Testis (tissue), 3 donors: ENCODE results near the gene NBEA. TPM values are rescaled to one million over a fixed set of nuclear protein-coding genes. Genes with fewer than 3 reads are reported as not detected.

Experiments used
- DNase-seq: peaks from one replicate; pipeline ENCODE4 v3.0.0-alpha.2; 2019
- H3K27ac ChIP-seq, 2 donors: fragments of 200-600 bp; sonication (generic); one replicate each; pipeline ENCODE4 v1.5.1; 2019
- H3K27me3 ChIP-seq: fragments of 200-600 bp; sonication (generic); one replicate; pipeline ENCODE4 v1.5.1; 2019
- H3K36me3 ChIP-seq: fragments of 200-600 bp; sonication (generic); one replicate; pipeline ENCODE4 v1.5.1; 2017; ENCODE audit warnings: low read depth; ENCODE audit errors: missing control alignments
- H3K4me1 ChIP-seq: fragments of 200-600 bp; sonication (generic); one replicate; pipeline ENCODE4 v1.5.1; 2019
- H3K4me3 ChIP-seq, 2 donors: fragments of 200-600 bp; sonication (generic); one replicate each; pipeline ENCODE4 v1.5.1; 2017 to 2019
- H3K9me3 ChIP-seq: fragments of 200-600 bp; sonication (generic); one replicate; pipeline ENCODE4 v1.5.1; 2017
- POLR2A ChIP-seq: fragments of 450-650 bp; IDR thresholded peaks from one replicate; pipeline ENCODE4 v1.6.1; 2017; ENCODE audit warnings: antibody characterized with exemption, mild to moderate bottlenecking, moderate library complexity
- WGBS, 2 donors: methylation state at CpG; one replicate each; pipeline ENCODE4 v1.1.5; 2018; 5-methylcytosine and 5-hydroxymethylcytosine counted together
- intact Hi-C: fragments of 100-400 bp; cut with DNase I; formaldehyde crosslinking; loops from one replicate; pipeline ENCODE4 v1.15.1; 2023; ENCODE audit warnings: low total_unique reads
- polyA plus RNA-seq: library from polyadenylated mRNA; stranded (reverse); fragments of 350-450 nt; fragmentation: Illumina TruSeq; extraction: RNeasy Lipid Tissue Mini Kit (QIAGEN cat#74804); gene quantifications from one replicate; pipeline ENCODE4 v1.2.3, GENCODE V29; 2014; ENCODE audit warnings: low read depth, low replicate concordance; ENCODE audit not compliant: insufficient read depth
- total RNA-seq, 2 donors: library from RNA; depleted of rRNA; stranded (reverse); fragments of >200 nt; gene quantifications; one replicate each; pipeline ENCODE4 v1.2.3, GENCODE V29; 2016
- TF ChIP-seq, protein P1 (sequence below), 3 experiments: fragments of 450-650 bp in 2 of 3; fragments of 200-600 bp in 1 of 3; sonication (generic) in 1 of 3; IDR thresholded peaks; one replicate each; pipeline ENCODE4 v1.5.1; 2016 to 2019; ENCODE audit warnings: antibody characterized with exemption in 3 of 3, mild to moderate bottlenecking in 2 of 3, moderate library complexity in 1 of 3

NBEA gene
- total and polyA plus RNA-seq, 3 donors from 2014 or later, result 8.6 to 22.2 (median 18.3) TPM

DNA sequence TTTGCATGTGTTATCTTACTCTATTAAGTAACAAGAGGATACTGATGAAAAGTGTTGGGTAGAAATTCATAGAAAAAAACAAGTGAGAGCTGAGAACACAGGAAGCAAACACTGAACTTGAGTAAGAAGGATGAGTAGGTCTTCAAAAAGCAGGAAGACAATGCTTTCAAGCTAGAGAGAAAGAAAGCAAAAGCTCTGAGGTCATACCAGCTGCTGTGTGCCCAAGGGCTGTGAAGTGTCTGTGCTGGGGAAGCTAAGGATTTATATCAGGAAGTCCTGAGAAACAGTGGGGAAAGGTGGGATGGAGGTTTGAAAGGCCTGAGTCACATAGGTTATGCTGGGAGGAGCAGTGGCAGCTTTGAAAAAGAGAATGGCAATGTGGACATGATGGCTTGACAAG lies 679.9 kb downstream of the NBEA start:
- H3K27me3 ChIP-seq, result no peaks in the 10 kb centered on the region
- TF ChIP-seq POLR2A, result no peak
- TF ChIP-seq, protein P1, sequence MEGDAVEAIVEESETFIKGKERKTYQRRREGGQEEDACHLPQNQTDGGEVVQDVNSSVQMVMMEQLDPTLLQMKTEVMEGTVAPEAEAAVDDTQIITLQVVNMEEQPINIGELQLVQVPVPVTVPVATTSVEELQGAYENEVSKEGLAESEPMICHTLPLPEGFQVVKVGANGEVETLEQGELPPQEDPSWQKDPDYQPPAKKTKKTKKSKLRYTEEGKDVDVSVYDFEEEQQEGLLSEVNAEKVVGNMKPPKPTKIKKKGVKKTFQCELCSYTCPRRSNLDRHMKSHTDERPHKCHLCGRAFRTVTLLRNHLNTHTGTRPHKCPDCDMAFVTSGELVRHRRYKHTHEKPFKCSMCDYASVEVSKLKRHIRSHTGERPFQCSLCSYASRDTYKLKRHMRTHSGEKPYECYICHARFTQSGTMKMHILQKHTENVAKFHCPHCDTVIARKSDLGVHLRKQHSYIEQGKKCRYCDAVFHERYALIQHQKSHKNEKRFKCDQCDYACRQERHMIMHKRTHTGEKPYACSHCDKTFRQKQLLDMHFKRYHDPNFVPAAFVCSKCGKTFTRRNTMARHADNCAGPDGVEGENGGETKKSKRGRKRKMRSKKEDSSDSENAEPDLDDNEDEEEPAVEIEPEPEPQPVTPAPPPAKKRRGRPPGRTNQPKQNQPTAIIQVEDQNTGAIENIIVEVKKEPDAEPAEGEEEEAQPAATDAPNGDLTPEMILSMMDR (IDR thresholded peaks at IDR 0.05), result no peak
- H3K36me3 ChIP-seq, result no peaks in the 10 kb centered on the region
- H3K27ac ChIP-seq, result no peak overlapping the region
- no peak for DNase-seq
- intact Hi-C loops, result no loop called here
- no peak overlapping the region for H3K4me3 ChIP-seq
- no peaks in the 10 kb centered on the region for H3K9me3 ChIP-seq
- no peaks in the 10 kb centered on the region for H3K4me1 ChIP-seq

DNA sequence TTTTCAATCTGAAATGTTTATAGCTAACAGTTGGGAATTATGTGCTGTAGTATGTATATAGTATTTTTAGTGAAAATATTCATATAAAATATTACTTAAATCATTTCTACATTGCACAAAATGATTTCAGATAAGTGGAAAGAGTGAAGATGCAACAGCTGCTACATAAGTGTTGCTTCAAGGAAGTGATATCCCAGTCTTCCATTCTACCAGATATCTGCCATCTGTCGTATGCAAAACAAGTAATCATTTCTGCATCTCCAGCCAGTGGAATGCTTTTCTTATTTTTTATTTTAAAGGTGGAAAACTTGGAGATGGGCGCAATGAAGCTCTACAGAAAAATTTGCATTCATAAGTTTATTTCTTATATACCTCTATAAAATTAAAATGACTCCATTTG lies 687.0 kb downstream of the NBEA start:
- Histone ChIP-seq H3K27me3 (no peaks in the 10 kb centered on the region), H3K4me3 (no peak overlapping the region), H3K36me3 (no peaks in the 10 kb centered on the region), H3K4me1 (no peaks in the 10 kb centered on the region), H3K27ac (no peak overlapping the region), H3K9me3 (no peaks in the 10 kb centered on the region)
- TF ChIP-seq, protein P1 (IDR thresholded peaks at IDR 0.05), result no peak
- TF ChIP-seq POLR2A, result no peak
- WGBS, 2 donors, result 90 to 97% methylated on average over 2 of the region's 2 CpGs
- intact Hi-C loops, result no loop called here
- DNase-seq, result no peak

DNA sequence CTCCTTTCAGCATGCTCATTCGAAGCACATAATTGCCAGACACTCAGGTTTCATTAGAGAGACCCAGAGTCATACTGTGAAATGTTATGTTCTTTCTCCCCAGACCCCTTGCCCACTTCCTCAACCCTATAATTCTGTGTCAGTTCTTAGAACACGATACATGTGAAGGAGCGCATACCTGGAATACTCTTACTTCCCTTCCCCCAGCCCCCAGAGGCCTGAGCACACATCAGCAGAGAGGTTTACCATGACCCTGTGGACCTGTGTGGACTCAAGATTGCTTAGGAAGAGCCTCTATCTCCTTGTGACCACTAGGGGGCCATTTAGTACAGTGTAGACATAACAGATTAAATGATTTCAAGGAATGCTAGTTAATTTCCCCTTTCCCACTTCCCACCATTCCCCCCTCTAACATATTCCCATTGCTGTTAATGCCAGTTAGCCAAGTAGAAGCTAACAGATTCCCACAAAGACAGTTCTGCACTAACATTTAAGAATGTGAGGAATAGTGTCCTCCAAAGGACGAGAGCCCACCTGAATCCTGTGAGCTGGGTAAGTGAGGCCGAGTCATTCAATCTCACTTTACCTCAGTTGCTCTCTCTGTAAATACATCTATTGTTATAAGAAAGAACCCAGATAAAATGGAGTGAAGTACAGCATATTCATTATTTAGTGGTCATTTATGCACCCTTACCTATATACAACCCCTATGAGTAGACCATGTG lies 688.6 kb downstream of the NBEA start:
- DNase-seq, result peak; percentile 47

DNA sequence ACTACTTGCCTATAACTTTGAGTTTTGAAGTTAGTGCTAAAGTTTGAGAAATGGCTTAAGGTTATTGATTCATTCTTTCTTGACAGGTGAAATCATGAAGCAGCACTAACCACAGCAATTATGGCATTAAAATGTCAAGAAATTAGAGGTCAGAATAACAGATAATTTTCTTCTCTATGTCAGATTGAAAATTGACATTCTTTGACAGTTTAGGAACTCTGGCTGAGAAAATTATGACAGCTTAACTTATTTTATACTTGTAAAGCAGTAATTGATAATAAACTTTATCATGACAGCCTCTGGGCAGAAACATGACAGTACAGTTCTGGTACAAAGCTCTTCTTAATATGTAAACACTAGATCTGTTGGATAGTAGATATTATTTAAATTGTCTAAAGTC lies 689.6 kb downstream of the NBEA start:
- Histone ChIP-seq H3K4me1 (no peaks in the 10 kb centered on the region), H3K4me3 (no peak overlapping the region), H3K9me3 (no peaks in the 10 kb centered on the region), H3K27me3 (no peaks in the 10 kb centered on the region), H3K27ac (no peak overlapping the region), H3K36me3 (no peaks in the 10 kb centered on the region)
- TF ChIP-seq, protein P1 (IDR thresholded peaks at IDR 0.05), result no peak
- no peak for TF ChIP-seq POLR2A
- DNase-seq, result no peak
- intact Hi-C loops, result no loop called here

More for the DNA sequence above, 688.6 kb downstream of the NBEA start:
- WGBS, 2 donors, result 76 to 80% methylated on average over 5 of the region's 5 CpGs
- intact Hi-C loops, result no loop called here
- no peaks in the 10 kb centered on the region for H3K27me3 ChIP-seq
- H3K4me3 ChIP-seq, result no peak overlapping the region
- no peaks in the 10 kb centered on the region for H3K4me1 ChIP-seq
- no peaks in the 10 kb centered on the region for H3K36me3 ChIP-seq
- no peak overlapping the region for H3K27ac ChIP-seq
- TF ChIP-seq POLR2A, result no peak
- TF ChIP-seq, protein P1 (IDR thresholded peaks at IDR 0.05), result peak; percentile 41 to 80 (median 45)
- no peaks in the 10 kb centered on the region for H3K9me3 ChIP-seq

DNA sequence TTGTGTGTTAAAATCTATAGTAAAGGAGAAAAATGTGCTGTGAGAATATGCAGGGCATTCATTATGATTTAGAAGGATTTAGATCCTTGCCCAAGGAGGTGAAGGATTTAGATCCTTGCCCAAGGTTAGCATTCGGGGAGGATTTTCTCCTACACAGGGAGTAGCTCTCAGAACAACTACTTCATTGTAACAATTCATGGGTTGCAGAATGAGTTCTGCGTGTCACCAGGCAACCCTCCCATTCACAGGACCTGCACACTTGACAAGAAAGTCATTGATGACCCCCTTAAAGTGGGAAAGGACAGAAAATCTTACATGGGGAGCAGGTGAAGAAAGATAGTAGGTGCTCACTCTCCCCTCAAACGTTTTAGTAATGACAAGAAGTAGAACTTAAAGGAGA lies 701.6 kb downstream of the NBEA start:
- H3K9me3 ChIP-seq, result no peaks in the 10 kb centered on the region
- H3K4me3 ChIP-seq, result no peak overlapping the region
- intact Hi-C loops, result no loop called here
- no peaks in the 10 kb centered on the region for H3K27me3 ChIP-seq
- DNase-seq, result peak; percentile 35
- TF ChIP-seq, protein P1 (IDR thresholded peaks at IDR 0.05), result no peak
- no peak for TF ChIP-seq POLR2A
- H3K36me3 ChIP-seq, result no peaks in the 10 kb centered on the region
- H3K4me1 ChIP-seq, result peaks cover 3% of the 10 kb centered on the region
- WGBS, 2 donors, result 62 to 63% methylated on average over 3 of the region's 3 CpGs
- H3K27ac ChIP-seq, result no peak overlapping the region
